Thoracic aorta (tissue), 2 donors: Measurements from ENCODE around the gene OLR1. TPM values are rescaled to one million over a fixed set of nuclear protein-coding genes. Genes with fewer than 3 reads are reported as not detected.

Experiments used
- ATAC-seq: fragments of 150-250 bp; one replicate; pipeline ENCODE4 v1.8.0; 2017; ENCODE audit warnings: low read depth; ENCODE audit not compliant: insufficient number of reproducible peaks, low FRiP score
- DNase-seq: peaks from one replicate; pipeline ENCODE4 v3.0.0-alpha.2; 2020; ENCODE audit warnings: low spot score
- H3K27ac ChIP-seq, 2 donors: fragments of 200-600 bp; sonication (generic); 1 replicate in 1 of 2; 2 replicates in 1 of 2; pipeline ENCODE4 v1.5.1; 2016; ENCODE audit warnings: mild to moderate bottlenecking in 2 of 2, moderate library complexity in 2 of 2
- H3K27me3 ChIP-seq: fragments of 200-600 bp; sonication (generic); replicated peaks from 2 replicates; pipeline ENCODE4 v1.6.0; 2016; ENCODE audit warnings: mild to moderate bottlenecking; ENCODE audit not compliant: insufficient read depth
- H3K36me3 ChIP-seq: fragments of 200-600 bp; sonication (generic); one replicate; pipeline ENCODE4 v1.5.1; 2016
- H3K4me1 ChIP-seq, 2 donors: fragments of 200-600 bp; sonication (generic); 1 replicate in 1 of 2; 2 replicates in 1 of 2; pipeline versions ENCODE4 v1.5.1 to v1.6.0; 2016; ENCODE audit warnings: low read depth in 2 of 2, mild to moderate bottlenecking in 1 of 2; ENCODE audit not compliant: control insufficient read depth in 1 of 2
- H3K4me3 ChIP-seq: fragments of 200-600 bp; sonication (generic); 2 replicates; pipeline ENCODE4 v1.5.1; 2016; ENCODE audit warnings: mild to moderate bottlenecking
- H3K9me3 ChIP-seq: fragments of 200-600 bp; sonication (generic); 2 replicates; pipeline ENCODE4 v1.5.1; 2016
- total RNA-seq, 2 donors: library from RNA; depleted of rRNA; stranded (reverse); fragments of >200 nt; gene quantifications; one replicate each; pipeline versions ENCODE4 v1.1.0 to v1.2.3, GENCODE V29; 2016
- TF ChIP-seq, protein P1 (sequence below): fragments of 200-600 bp; sonication (generic); IDR thresholded peaks from one replicate; pipeline ENCODE4 v1.5.1; 2019; ENCODE audit warnings: antibody characterized with exemption

The OLR1 gene
- total RNA-seq, 2 donors from 2014 or later, result 1.4 to 2.8 TPM

DNA sequence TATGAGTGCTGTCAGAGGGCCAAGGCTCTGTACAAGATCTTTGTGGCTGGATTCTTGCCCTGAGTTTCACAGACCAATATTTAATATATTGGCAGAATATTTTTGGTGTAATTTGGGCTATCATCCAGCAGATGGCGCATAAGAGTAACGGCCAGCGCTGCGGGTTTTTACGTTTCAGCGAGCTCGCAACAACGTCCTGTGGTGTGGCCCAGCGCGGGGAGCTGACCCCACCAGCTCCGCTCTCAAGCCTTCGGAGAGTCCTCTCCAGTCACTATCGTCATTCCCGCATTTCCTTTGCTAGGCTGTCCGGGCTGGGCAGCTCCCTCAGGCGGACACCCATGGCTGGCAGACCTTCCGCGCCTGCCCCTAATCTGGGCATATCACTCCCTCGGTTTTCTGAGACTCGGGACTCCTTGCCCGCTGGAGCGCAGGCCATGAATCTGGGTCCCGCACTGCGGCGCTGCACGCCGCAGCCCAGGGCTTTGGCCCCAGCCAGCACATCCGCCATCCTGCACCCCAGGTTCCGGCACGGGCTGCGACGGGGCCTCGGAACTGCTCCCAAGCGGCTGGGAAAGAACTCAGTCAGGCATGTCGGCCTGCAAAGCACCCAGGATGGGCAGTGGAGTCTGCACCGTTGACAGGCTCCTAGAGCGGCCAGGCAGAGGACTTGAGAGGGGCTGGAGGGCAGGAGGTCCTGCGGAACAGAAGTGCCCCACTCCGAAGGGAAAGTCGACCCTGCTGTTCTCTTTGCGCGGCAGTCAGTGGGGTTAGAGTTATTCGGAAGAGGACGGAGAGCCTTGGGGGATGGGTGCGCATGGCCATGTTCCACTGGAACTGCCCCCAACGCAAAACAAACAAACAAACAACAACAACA, 18.4 kb downstream of the OLR1 start:
- DNase-seq (peak; percentile 11), ATAC-seq (peak; percentile 34)
- H3K4me1 ChIP-seq, result peaks cover 6 to 7% of the 10 kb centered on the region in 2 donors
- peak overlapping the region; percentile 56 to 58 for H3K27ac ChIP-seq
- H3K27me3 ChIP-seq, result no peaks in the 10 kb centered on the region
- TF ChIP-seq, protein P1, sequence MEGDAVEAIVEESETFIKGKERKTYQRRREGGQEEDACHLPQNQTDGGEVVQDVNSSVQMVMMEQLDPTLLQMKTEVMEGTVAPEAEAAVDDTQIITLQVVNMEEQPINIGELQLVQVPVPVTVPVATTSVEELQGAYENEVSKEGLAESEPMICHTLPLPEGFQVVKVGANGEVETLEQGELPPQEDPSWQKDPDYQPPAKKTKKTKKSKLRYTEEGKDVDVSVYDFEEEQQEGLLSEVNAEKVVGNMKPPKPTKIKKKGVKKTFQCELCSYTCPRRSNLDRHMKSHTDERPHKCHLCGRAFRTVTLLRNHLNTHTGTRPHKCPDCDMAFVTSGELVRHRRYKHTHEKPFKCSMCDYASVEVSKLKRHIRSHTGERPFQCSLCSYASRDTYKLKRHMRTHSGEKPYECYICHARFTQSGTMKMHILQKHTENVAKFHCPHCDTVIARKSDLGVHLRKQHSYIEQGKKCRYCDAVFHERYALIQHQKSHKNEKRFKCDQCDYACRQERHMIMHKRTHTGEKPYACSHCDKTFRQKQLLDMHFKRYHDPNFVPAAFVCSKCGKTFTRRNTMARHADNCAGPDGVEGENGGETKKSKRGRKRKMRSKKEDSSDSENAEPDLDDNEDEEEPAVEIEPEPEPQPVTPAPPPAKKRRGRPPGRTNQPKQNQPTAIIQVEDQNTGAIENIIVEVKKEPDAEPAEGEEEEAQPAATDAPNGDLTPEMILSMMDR, result peak; percentile 80
- H3K9me3 ChIP-seq, result no peaks in the 10 kb centered on the region
- no peaks in the 10 kb centered on the region for H3K36me3 ChIP-seq
- peak overlapping the region; percentile 94 for H3K4me3 ChIP-seq

DNA sequence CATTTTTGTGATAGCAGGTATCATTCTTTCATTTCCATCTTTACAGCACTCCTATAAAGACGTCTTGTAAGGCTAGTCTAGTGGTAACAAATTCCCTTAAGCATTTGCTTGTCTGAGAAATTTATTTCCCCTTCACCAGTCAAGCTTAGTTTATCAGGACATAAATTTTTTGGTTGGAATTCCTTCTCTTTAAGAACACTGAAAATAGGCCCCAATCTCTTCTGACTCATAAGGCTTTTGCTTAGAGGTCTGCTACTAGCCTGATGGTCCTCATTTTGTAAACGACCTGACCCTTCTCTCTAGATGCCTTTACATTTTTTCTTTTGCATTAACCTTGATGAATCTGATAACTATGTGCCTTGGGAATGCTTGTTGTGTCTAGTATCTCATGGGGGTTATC, 20.3 kb downstream of the OLR1 start:
- ATAC-seq (no peak), DNase-seq (no peak)
- peaks cover 6 to 7% of the 10 kb centered on the region in 2 donors for H3K4me1 ChIP-seq
- no peaks in the 10 kb centered on the region for H3K27me3 ChIP-seq
- TF ChIP-seq, protein P1, result no peak
- no peaks in the 10 kb centered on the region for H3K9me3 ChIP-seq
- H3K36me3 ChIP-seq, result no peaks in the 10 kb centered on the region
- H3K4me3 ChIP-seq, result no peak overlapping the region
- no peak overlapping the region for H3K27ac ChIP-seq

DNA sequence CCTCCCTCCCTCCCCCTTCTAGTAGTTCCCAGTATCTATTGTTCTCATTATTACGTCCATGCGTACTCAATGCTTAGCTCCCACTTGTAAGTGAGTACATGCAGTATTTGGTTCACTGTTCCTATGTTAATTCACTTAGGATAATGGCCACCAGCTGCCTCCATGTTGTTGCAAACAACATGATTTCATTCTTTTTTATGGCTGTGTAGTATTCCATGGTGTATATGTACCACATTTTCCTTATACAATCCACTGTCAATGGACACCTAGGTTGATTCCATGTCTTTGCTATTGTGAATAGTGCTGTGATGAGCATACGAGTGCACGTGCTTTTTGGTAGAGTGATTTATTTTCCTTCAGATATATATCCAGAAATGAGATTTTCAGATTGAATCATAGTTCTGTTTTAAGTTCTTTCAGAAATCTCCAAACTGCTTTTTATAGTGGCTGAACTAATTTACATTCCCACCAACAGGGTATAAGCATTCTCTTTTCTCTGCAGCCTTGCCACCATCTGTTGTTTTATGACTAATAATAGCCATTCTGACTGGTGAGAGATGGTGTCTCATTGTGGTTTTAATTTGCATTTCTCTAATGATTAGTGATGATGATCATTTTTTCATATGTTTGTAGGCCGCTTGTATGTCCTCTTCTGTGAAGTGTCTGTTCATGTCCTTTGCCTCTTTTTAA, 24.1 kb downstream of the OLR1 start:
- TF ChIP-seq, protein P1, result no peak

DNA sequence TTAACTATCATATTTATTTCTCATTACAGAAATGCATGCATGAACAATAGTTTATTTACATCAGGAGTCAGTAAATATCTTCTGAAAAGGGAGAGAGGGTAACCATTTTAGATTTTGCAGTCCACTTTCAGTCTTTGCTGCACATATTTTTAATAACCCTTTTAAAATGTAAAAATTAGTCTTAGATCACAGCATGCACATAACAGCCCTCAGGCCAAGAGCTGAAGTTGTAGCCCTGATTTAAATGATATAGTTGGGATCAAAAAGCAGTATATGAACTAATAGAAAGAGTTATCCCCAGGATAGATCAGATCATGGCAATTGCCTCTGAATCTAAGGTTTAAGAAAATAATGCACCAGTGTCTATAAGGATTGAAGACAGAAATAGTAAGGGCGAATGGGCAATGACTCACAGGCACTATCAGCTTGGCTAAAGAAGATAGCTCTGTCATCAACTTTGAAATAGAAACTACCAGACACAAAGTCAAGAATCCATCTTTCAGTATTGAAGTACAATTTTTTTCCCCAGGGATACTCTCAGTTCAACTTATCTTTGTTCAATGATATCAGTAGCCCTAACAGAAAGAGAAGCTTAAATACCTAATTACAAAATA, 28.8 kb downstream of the OLR1 start:
- Histone ChIP-seq H3K27ac (no peak overlapping the region), H3K27me3 (no peaks in the 10 kb centered on the region), H3K4me3 (no peak overlapping the region), H3K4me1 (no peaks in the 10 kb centered on the region), H3K36me3 (no peaks in the 10 kb centered on the region), H3K9me3 (no peaks in the 10 kb centered on the region)
- TF ChIP-seq, protein P1, result no peak
- ATAC-seq (no peak), DNase-seq (no peak)

More for the DNA sequence above, 24.1 kb downstream of the OLR1 start:
- Histone ChIP-seq H3K36me3 (no peaks in the 10 kb centered on the region), H3K27ac (no peak overlapping the region), H3K9me3 (no peaks in the 10 kb centered on the region), H3K4me3 (no peak overlapping the region), H3K27me3 (no peaks in the 10 kb centered on the region), H3K4me1 (peaks cover 0 to 1% of the 10 kb centered on the region in 2 donors)
- DNase-seq, result no peak
- ATAC-seq, result no peak

DNA sequence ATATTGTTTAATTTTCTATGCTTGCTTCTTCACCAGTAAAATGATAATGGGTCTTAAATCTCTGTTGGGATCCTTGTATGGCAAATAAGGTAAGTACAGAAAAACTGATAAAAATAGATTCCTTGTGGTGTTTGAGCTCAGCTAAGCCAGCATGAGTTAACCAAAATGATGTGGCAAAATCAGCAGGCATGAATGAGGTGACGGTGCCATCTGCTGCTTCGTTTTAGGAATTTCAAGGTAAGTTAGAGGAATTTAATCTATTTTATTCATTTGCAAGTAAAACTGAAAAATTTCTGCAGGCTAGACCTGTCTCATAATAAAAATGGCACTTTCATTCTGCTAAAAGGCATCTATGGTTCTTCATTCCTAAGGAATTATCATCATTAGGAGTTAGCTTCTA, 31.9 kb downstream of the OLR1 start:
- H3K4me1 ChIP-seq, result no peaks in the 10 kb centered on the region
- TF ChIP-seq, protein P1, result no peak
- no peak for ATAC-seq
- DNase-seq, result no peak
- H3K27ac ChIP-seq, result no peak overlapping the region
- no peak overlapping the region for H3K4me3 ChIP-seq
- no peaks in the 10 kb centered on the region for H3K27me3 ChIP-seq
- H3K36me3 ChIP-seq, result no peaks in the 10 kb centered on the region
- H3K9me3 ChIP-seq, result no peaks in the 10 kb centered on the region
